Pons (tissue), 1 donor: ENCODE measurements around the gene MEX3A.
"Not testable (repeated sequence)": the region's sequence is repeated elsewhere in the genome, so short reads cannot be mapped to it uniquely, and the experiment has no call there.

Experiments used
- DNase-seq: peaks from one replicate; pipeline ENCODE4 v3.0.0-alpha.2; 2016; ENCODE audit warnings: low spot score

Gene MEX3A, protein sequence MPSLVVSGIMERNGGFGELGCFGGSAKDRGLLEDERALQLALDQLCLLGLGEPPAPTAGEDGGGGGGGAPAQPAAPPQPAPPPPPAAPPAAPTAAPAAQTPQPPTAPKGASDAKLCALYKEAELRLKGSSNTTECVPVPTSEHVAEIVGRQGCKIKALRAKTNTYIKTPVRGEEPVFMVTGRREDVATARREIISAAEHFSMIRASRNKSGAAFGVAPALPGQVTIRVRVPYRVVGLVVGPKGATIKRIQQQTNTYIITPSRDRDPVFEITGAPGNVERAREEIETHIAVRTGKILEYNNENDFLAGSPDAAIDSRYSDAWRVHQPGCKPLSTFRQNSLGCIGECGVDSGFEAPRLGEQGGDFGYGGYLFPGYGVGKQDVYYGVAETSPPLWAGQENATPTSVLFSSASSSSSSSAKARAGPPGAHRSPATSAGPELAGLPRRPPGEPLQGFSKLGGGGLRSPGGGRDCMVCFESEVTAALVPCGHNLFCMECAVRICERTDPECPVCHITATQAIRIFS

GRCh38 chr1:156082309-156083091 is at the start of gene MEX3A:
MEX3A (minus strand) TSS chr1:156082465; CDS start chr1:156081998, 467 bp downstream.
- peak; percentile 63 for DNase-seq

DNA sequence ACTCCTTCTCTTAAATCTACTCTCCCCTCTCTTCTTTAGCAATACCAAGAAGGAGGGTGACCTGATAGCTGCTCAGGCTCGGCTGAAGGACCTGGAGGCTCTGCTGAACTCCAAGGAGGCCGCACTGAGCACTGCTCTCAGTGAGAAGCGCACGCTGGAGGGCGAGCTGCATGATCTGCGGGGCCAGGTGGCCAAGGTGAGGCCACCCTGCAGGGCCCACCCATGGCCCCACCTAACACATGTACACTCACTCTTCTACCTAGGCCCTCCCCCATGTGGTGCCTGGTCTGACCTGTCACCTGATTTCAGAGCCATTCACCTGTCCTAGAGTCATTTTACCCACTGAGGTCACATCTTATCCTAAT is 48.3 kb upstream of the MEX3A start:
- DNase-seq = no peak

DNA sequence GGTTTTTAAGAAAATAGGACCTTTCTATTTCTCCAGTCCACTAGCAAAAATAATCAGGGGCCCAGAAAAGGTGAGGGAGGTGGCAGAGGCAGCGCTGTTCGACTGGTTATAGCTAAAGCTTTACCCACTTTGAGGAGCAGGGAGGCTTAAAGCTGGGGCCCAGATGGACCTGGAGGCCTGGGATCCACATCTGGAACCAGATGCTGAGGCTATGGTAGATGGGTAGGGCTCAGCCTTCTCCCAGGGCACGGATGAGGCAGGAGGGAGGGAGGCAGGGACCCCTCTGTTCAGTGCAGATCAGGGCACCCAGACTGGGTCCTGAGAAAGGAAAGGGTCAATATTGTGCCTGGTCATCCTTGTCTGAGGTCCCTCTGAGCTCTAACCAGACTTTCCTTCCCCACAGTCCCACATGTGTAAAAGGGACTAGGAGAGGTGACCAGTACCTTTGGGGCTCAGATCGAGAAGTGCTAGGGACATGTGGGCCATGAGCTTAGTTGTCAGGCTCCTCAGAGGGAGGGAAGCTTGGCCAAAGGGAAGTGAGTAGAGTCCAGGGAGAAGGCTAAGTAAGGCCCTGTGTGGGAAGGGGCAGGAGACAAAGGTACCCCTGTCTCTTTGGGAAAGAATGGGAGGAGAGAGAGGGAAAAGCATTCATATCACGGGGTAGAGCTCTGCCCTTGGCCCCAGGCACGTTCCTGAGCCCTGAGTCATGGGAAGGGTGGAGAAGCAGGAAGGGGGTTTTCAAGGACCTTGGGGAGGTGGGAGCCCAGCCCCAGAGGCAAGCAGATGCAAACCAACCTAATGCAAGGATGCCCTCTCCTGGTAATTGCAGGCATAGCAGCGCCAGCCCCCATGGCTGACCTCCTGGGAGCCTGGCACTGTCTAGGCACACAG is 47.7 kb upstream of the MEX3A start:
- DNase-seq = peak; percentile 74

DNA sequence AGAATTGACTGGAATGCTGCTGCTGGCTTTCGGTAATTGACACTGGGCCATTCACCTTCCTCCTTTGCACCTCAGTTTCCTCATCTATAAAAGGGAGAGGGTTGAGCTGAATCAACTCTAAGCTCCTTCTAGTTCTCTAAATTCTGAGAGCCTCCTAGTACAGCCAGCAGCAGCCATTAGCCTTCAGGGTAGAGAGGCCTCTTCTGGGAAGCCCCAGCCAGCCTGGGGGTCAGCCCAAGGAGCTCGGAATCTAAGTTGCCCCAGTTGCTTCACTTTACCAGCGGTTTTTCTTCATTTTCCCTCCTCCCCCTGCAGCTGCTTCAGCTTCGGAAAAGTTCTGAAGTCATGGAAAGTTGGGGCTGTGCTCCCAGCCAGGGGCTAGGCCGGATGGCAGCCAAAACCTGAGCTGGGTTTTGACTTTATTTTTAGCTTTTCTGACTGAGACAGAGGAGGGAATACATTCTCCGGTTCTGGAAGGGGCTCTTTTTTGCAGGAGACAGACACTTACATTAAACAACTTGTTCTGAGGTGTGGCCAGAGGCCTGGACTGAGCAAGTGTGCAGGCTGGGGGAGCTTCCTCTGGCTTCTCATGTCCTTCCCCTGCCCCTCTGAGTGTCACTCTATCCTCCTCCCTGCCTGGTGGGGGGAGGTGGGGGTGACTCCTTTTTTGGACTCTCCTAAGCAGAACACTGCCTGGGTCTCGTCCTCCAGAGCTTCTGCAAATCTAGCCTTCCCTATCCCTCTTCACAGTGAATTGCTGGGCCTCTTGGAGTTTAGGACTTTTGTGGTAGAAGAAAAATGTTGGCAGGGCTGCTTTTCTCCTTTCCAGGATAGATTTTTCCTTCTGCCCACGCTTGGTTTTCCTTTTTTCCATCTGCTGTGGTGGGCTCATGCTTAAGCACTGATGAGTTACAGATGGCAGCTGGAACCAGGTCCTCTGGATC is 46.7 kb upstream of the MEX3A start:
- DNase-seq = no peak

GRCh38 chr1:156128308-156128653 is 46.0 kb upstream of the MEX3A start:
- no peak for DNase-seq

GRCh38 chr1:156126630-156127534 is 44.6 kb upstream of the MEX3A start:
- no peak for DNase-seq

GRCh38 chr1:156126043-156126629 is 43.9 kb upstream of the MEX3A start:
- DNase-seq = peak; percentile 52

DNA sequence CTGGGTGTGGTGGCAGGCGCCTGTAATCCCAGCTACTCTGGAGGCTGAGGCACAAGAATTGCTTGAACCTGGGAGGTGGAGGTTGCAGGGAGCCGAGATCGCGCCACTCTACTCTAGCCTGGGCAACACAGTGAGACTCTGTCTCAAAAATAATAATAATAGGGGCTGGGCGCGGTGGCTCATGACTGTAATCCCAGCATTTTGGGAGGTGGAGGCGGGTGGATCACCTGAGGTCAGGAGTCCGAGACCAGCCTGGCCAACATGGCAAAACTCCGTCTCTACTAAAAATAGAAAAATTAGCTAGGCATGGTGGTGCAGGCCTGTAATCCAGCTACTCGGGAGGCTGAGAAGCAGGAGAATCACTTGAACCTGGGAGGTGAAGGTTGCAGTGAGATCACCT is 43.3 kb upstream of the MEX3A start:
- DNase-seq = not testable (repeated sequence)

GRCh38 chr1:156124557-156125483 is 42.6 kb upstream of the MEX3A start:
- no peak for DNase-seq

- peak; percentile 99 for DNase-seq
These were observed 41.3 kb upstream of the MEX3A start for GRCh38 chr1:156123356-156124196.

GRCh38 chr1:156122519-156123355 is 40.5 kb upstream of the MEX3A start:
- peak; percentile 82 for DNase-seq

DNA sequence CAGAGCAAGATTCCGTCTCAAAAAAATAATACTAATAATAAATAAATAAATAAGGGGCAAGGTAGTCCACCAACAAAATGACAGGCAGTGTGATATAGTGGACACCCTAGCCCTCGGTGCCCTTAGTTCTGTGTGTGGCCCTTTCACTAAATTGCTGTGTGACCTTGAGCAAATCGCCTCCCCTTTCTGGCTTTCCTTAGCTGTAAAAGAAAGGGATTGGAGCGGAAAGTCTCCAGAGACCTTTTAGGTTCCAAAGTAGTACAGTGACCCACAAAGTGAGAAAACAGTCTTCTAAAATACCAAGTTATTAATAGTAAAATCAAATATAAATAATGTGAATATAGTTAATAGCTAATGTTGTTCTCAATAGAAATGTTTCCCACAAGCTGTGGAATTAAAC is 39.8 kb upstream of the MEX3A start:
- no peak for DNase-seq

GRCh38 chr1:156121457-156121856 is 39.2 kb upstream of the MEX3A start:
- DNase-seq = no peak

GRCh38 chr1:156121005-156121404 is 38.7 kb upstream of the MEX3A start:
- not testable (repeated sequence) for DNase-seq

DNA sequence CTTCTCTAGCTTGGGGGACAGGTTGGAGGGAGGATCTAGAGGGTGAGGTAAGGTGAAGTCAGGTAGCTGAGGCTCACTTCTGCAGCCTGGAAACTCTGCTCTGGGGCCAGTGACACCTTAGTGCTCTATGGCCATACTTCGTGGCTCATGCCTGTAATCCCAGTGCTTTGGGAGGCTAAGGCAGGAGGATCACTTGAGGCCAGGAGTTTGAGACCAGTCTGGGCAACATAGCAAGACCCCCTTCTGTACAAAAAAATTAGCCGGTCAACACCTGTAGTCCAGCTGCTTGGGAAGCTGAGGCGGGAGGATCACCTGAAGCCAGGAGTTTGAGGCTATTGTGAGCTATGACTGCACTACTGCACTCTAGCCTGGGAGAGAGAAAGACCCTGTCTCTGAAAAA is 38.1 kb upstream of the MEX3A start:
- DNase-seq = no peak

- DNase-seq = peak; percentile 58
These were observed 37.4 kb upstream of the MEX3A start for GRCh38 chr1:156119503-156120209.
